Measurements from ENCODE around the gene WDR1. TPM values are rescaled to one million over a fixed set of nuclear protein-coding genes. Genes with fewer than 3 reads are reported as not detected.

WDR1 gene, protein sequence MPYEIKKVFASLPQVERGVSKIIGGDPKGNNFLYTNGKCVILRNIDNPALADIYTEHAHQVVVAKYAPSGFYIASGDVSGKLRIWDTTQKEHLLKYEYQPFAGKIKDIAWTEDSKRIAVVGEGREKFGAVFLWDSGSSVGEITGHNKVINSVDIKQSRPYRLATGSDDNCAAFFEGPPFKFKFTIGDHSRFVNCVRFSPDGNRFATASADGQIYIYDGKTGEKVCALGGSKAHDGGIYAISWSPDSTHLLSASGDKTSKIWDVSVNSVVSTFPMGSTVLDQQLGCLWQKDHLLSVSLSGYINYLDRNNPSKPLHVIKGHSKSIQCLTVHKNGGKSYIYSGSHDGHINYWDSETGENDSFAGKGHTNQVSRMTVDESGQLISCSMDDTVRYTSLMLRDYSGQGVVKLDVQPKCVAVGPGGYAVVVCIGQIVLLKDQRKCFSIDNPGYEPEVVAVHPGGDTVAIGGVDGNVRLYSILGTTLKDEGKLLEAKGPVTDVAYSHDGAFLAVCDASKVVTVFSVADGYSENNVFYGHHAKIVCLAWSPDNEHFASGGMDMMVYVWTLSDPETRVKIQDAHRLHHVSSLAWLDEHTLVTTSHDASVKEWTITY
- total RNA-seq, result 382 and 455 TPM in 2 replicates

DNA sequence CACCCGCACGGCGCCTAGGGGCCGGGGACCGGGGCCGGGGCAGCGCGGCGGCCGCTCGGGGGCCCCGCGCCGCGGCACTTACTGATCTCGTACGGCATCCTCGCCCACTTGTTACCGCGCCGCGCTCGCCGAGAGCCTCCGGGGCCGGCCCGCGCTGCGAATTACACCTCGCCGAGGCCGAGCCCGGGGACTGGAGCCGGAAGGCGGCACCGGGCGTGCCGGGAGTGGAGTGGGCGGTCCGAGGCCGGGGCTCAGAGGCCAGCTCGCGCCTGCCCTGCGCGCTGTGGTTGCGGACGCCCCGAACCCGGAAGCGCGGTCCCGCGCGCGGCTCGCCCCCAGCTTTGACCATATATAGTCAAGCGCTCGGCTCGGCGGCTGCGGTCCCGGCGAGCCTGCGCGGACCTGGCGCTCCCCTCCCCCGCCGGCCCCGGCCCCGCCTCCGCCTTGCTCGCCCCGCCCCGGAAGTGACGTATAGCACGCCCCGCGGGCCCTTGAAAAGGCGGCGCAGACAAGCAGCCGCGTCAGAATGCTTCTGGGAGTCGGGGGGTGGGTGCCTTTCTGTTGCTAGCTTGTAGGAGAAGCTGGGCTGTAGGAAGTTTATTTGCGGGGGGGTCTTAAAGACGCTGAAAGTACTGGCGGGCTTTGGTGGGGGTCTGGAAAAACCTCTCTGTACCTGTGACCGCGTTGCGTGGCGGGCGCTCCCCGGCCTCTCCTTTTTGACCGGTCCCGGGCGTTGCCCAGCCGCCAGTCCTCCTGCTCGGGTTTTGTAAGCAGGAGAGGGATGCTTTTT, at the start of gene WDR1:
Gene WDR1, minus strand, starts transcription at position 231 of the 790 bp plus-strand sequence. Its CDS starts 133 bp downstream, at position 98.
- DNase-seq (ENCODE audit: extremely low read depth, low read depth, low spot score), result no peak

DNA sequence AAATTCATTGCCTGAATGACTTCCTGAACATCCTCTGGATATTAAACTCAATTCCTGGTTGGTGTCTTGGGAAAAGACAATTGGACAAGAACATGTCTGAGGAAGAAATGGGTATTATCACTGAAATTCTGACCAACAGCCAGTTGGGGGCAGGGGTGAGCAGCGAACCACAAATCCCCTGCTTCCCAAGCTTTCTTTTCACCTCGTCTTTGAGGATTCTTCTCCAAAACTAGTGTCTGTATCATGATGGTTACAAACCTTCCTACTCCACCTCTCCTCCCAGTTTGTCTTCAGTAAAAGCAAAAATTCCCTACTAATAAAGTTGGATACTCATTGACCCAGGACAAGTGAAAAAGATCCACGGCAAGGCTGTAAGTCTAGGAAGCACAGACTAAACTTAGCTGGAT, 48.3 kb upstream of the WDR1 start:
- DNase-seq (ENCODE audit: extremely low read depth, low read depth, low spot score), result no peak

DNA sequence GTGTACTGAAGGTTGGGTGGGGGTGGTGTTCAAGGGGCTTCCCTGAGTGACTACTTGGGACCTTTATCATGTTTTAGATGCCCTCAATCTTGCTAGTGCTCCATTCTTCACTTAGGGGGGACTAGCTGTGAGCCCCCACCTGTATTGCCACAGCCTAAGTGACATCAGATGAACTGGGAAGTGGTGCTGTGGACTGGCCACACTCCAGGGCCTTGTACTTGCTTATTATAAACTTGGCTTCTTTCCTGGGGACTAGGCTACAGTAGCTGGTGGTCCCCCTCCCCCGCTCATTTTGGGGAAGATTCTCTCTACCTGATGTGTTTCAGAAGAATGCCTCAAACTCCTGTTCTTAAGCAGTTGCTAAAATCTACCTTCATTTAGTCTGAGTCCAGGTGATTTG, 46.7 kb upstream of the WDR1 start:
- no peak for DNase-seq (ENCODE audit: extremely low read depth, low read depth, low spot score)

DNA sequence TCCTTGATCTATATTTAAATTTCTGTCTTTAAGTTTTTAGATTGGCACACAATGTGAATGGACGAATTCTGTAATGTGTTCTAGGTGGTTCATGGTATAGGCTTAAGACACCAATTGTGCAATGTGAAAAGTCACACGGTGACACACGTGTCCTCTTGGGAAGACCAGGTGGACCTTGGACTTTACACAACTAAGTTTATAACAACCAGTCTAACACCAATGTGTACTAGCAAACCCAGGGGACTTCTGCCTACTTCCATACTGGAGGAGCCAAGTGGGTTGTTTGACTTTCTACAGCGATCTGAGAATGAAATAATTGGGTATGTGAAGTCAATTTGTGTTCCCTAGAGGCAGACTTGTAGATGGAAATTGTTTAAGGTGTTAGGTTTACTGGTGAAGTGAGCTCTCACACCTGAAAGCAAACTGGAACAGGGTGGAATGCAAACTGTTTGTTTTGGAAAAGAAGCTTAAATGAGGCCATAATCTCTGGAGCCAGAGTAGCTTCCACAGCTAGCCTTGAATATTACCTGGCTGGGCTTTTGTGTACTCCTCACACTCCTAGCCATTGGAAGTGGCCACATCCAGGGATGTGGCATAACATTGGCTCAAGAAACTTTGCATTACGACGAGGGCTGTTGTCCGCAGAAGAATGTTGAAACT, 45.9 kb upstream of the WDR1 start:
- no peak for DNase-seq (ENCODE audit: extremely low read depth, low read depth, low spot score)

DNA sequence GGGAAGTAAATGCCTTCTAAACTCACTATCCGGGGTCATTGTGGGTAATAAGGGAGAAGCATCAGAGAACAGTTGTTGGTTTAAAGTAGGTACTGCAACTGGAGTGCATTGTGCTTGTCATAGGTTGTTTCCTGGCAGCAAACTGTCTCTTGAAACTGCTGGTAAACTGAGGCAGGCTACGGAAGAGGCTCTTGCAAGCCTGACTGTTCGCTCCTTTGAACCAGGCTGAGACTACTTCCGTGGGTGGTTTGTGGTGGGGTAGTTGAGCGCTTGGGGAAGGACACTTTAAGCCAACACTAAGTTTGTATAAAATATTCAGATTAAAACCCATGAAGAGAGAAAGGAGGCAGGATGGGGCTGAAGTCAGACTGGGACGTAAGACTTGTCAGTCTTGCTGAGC, 45.2 kb upstream of the WDR1 start:
- DNase-seq (ENCODE audit: extremely low read depth, low read depth, low spot score), result no peak

DNA sequence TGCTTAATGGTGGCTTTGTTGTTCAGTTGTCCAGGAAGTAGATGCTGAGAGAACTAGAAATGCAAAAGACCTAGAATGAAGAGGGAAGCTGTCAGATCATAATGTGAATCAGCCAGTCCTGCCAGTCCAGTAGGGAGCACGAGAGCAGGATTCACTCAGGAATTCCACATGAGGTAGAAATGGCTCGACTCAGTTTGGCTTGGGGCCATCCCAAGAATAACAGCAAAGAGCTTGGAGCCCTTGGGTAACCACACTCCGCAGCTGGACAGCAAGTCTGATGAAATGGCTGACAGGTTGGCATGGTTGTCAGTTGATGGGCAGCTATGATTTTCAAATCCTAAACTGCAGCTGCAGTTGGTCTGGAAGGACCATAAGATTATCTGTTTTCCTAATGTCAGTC, 44.5 kb upstream of the WDR1 start:
- no peak for DNase-seq (ENCODE audit: extremely low read depth, low read depth, low spot score)

DNA sequence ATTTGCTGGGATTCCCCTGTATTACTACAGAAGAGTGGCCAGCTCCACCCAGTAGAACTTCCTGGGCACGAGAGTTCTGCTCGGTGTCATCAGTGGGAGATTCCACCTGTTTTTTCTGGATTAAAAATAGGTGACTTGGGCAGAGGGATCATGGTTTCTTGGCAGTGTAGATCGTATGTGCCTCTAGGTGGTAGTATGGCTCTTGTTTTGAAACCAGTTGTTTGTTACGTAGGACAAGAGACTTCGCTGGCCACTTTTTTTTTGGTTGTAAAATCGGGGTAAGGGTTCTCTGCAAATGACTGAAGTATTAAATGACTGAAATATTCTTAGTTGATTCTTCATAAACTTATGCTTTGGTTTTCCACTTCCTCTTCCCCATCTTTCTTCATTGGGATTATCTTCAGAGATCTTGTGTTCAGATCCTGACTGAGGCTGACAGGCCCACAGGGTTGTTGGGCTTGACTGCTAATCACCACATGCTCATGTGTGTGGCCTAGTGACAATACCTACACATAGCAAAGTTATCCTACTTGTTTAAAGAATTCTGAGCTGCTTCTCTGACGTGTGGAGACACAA, 43.8 kb upstream of the WDR1 start:
- no peak for DNase-seq (ENCODE audit: extremely low read depth, low read depth, low spot score)

DNA sequence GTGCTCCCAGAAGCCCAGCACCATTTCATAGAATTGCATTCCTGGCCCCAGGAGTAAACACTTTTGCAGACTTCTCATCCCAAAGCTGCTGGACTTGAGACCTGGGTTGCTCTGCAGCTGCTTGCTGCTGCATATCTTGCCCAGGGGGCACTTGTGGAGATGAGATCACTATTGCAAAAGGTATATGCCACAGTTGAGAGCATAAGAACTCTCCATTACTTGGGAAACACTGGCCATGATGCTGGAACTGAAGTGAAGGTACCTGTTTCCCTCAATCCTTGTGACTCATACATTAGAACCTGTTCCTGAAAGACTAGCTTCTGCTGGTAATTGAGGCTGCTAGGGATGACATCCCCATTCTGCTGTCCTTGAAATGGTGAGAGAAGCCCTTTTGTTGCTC, 43.1 kb upstream of the WDR1 start:
- DNase-seq (ENCODE audit: extremely low read depth, low read depth, low spot score), result no peak

DNA sequence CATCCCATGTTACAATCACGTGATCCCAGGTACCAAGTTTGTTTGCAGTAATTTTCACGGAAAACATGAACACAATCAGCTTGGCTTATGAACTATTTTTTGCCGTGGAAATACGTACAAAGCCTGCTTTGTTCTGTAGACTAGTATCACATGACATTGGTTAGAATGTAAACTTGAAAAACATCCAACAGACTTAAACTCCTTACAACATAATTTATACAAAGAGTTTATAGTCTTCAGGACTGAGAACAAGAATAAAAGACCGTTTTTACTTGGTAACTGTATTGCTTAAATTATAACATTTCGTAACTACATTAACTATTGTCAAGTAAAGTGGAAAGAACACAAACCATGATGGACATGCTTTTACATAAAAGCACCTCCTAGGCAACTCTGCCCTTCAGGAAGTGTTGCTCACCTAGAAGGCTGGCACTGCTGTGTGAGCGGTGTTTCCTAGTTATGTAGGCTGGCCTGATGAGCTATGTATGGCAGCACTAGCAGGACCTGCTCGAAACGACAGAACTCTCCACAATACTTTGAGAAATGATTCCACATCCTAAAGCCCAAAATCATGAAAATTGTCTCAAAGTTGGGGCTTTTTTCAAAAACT, 41.8 kb upstream of the WDR1 start:
- DNase-seq (ENCODE audit: extremely low read depth, low read depth, low spot score), result no peak

DNA sequence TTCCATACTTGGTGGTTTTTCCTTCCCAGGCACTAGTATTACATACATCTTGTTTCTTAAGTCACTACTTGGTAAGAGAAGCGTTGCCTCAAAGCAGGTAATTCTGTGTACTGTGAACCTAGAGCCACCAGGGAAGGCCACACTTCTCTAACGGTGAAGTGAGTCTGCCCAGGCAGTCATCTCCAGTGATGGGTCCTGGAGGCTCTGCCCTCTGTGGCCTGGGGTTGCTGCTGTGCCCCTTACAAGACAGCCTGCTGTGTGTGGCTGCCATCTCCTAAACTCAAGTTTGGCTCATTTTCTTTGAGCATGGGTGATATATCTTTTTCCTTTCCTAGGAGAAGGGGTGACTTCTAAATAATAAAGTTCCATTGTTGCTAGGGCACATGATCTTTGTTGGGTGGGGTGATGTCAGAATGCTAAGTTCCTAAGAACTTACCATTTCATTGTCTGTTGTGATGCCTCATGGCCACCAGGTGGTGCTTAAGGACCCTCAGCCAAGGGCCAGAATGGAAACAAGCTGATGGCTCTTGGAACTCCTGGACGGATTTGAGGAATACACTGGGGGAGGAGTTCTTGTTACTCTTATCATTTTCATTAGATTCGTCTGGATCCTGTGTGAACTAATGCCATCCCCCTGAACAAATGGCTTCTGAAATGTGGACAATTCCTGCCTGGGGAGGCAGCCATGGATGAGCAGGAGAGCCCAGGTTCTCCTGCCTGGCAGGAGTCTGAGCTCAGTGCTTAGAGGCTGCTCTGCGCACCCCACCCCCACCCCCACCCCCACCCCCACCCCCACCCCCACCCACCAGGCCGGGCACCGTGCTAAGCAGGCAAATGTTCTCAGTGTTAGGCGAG, 41.1 kb upstream of the WDR1 start:
- peak; percentile 61 for DNase-seq (ENCODE audit: extremely low read depth, low read depth, low spot score)

DNA sequence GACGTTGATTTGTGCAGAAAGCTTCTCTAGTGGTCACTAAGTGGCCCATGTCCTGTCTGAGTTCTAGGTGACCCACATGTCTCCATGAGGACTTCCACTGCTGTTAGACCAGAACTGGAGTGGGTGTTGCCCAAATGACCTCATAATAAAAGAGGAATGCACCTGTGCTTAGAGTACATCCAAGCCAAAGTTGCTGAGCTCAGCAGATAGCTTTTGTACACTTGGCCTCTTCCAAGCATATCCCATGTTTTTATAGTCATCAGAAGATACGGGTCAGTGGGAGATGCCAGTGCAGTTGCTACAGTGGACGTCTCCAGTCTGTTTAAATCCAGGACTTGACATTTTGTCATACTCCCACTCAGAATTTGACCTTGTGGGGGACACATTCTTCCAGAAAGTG, 37.6 kb upstream of the WDR1 start:
- no peak for DNase-seq (ENCODE audit: extremely low read depth, low read depth, low spot score)

DNA sequence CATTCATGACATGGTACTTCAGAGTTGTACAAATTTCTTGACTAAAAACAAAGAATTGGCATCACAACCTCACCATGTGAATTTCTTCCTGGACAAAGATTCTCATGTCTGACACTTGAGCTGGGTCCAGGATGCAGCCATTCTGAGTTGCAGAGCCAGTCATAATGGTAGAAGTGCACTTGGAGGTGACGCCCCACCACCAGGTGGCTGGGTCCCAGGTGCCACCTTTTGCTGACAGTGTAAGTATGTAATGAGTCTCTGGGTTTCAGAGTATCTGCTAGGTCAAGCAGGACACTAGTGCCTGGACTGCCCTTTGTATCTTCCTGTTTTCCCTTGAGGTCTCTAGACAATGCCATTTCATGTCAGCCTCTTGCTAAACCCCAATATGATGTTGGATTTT, 36.6 kb upstream of the WDR1 start:
- no peak for DNase-seq (ENCODE audit: extremely low read depth, low read depth, low spot score)

DNA sequence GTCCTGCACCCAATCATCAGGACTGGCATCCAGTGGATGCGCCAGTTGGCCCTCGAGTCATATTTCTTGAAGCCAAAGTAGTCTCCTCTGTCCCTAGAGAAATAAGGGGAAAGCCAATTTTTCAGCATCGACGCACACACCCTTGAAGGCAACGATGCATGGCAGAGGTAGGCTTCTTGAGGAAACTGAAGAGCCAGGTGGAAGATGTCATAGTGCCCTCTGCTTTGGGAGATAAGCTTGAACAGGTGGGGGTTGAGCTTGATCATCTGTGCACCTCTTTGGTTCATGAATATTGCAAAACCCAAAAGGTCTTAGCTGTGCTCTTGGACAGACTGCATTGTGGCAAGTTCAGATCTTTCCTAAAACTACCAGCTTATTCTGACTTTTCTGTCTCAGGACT, 34.6 kb upstream of the WDR1 start:
- no peak for DNase-seq (ENCODE audit: extremely low read depth, low read depth, low spot score)

DNA sequence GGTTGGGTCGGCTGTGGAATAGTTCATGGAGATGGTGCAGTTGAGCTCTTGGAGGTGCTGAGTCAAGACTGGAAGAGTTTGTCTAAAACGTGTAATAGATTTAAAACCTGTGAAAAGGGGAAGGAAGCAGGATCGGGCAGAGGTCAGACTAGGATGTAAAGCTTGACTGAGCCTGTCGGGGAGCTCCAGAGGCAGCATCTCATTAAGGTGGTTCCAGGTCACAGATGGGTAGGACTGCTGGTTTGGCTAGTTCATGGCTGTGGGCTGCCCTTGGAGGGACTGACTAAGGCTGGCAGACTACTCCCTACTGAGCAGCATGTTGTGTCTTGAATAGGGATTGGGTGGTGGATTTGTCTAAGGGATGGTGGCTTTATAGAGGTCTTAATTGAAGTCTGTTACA, 28.4 kb upstream of the WDR1 start:
- DNase-seq (ENCODE audit: extremely low read depth, low read depth, low spot score), result no peak

DNA sequence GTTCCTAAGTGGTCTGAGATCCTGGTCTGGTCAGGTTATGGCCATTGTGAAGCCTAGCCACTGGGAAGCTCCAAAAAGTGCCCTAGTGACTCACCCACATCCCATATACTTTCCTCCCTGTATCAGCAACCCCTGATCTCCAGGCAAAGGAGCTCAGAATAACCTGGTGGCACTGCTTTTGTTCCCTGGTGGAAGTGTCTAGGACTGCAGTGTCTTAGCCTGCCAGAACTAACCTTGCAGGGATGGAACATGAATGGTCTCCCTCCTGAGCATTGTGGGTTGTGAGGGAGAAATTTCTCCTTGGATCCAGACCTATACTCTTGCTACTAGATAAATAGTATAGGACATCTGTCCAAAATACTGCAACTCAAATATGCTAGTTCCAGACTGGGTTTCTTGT, 27.9 kb upstream of the WDR1 start:
- no peak for DNase-seq (ENCODE audit: extremely low read depth, low read depth, low spot score)

DNA sequence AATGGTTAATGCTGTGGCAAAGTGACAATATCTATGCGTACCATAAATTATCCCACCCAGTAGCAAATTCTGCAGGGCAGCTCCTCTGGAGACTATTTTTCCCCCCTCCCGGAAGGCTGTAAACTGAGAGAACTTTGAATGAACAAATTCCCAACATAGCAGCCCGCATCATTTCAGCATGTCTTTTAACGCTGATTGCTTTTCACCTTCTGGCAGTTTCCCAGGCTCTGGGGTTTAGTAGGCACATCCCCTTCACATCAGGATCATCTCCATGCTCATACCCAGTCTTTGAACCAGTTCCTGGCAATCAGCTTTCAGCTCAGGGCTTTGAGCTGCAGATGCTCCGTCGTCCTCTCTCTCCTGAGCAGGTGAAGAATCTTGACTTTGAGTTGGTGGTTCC, 26.6 kb upstream of the WDR1 start:
- DNase-seq (ENCODE audit: extremely low read depth, low read depth, low spot score), result no peak

DNA sequence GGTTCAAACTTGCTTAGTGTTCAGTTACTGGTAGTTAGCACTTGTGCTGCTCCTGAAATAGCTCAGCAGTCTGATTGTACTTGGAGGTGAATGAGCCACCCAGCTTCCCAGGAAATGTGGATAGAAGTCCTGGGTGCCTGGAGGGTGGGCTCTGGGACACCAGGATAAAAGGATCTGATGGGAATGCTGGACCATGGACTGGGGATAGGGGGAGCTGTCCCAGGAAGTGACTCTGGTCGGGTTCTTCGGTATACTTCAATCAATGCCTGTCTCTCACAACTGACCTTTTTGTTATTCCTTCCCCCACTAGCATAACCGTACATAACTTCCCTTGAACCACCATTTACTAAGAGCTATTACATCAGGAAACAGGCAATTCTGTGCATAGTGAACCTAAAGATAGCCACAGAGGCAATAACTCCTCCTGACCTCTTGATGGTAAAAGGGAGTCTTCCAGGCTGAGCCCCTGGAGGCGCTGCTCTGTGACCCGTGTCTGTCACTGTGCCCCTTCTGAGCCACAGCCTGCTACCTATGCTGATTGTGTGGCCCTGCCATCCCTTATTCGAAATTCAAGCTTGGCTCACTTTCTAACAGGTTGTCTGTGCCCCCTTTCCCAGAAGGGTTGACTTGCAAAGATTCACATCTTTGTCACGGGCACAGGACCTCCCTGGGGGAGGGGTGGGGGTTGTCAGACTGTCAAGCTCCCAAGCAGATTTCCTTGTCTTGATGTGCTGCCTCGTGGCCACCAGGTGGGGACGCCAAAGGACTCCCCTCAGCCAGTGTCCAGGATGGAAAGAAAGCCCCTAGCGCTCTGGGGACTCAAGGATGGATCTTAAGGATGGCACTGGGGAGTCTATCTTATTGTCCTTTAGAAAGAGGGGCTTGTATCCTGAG, 24.5 kb upstream of the WDR1 start:
- DNase-seq (ENCODE audit: extremely low read depth, low read depth, low spot score), result no peak

DNA sequence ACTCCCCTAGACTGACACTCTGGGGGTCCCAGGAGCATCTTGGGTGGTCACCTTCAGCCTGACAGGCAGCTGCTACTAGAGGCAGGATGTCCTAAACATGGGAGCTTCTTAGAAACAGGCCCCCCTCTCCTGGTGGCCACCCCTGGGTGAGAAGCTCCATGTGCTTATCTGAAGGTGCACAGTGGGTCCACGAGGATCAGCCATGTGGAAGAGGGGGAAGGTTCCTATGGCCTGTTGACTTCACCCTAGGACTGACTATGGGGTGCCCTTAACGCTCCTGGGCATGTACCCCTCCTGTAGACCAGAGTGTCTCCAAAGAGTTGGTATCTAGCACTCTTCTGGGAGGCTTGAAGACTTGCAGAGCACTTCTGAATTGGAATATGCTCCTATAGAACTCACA, 22.9 kb upstream of the WDR1 start:
- no peak for DNase-seq (ENCODE audit: extremely low read depth, low read depth, low spot score)

DNA sequence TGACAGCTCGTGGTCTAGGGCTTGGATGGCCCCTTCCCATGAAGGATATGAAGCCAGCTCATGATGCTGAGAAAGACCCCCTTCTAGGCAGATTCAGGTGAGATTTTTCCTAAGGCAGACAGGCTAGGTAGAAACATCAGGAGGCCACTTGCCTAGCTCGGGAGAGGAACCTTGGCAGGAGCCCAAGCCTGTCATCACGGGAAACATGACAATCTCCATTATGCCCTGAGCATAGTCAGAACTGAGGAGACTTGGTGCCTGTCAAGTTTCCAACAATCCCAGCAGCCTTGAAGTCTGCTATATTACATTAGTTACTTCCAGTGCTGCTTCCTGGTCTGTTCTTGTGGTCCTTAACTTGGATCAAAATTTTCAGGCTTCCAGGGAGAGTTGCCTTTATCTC, 18.7 kb upstream of the WDR1 start:
- no peak for DNase-seq (ENCODE audit: extremely low read depth, low read depth, low spot score)

Data from glomerular endothelial cell (primary cell).